ENCODE measurements around the gene RAB31. TPM values are rescaled to one million over a fixed set of nuclear protein-coding genes. Genes with fewer than 3 reads are reported as not detected.

The RAB31 gene
- total RNA-seq, 1 donor from 2014 or later = 47.7 TPM

DNA sequence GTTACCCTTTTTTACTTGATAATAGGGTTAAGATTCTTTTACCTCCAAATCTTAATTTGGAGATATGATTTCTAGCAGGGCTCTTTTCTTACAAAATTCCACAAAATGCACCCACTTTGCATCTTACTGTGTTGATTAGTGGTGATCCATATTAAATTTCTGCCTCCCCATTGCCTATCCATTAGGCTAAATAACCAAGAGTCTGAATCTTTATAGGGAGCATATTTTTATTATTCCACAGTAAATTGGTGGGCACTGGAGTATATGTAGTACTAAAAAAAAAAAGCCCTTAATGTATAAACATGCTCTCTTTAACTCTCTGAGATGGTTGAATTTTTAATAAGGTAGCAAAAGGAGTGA is 169.5 kb downstream of the RAB31 start:
- DNase-seq (ENCODE audit: low read depth) (no peak), FAIRE-seq (no peak)
- no peaks in the 10 kb centered on the region for H3K27me3 ChIP-seq (ENCODE audit: control insufficient read depth, insufficient read depth, low read length)
- TF ChIP-seq, protein P1, sequence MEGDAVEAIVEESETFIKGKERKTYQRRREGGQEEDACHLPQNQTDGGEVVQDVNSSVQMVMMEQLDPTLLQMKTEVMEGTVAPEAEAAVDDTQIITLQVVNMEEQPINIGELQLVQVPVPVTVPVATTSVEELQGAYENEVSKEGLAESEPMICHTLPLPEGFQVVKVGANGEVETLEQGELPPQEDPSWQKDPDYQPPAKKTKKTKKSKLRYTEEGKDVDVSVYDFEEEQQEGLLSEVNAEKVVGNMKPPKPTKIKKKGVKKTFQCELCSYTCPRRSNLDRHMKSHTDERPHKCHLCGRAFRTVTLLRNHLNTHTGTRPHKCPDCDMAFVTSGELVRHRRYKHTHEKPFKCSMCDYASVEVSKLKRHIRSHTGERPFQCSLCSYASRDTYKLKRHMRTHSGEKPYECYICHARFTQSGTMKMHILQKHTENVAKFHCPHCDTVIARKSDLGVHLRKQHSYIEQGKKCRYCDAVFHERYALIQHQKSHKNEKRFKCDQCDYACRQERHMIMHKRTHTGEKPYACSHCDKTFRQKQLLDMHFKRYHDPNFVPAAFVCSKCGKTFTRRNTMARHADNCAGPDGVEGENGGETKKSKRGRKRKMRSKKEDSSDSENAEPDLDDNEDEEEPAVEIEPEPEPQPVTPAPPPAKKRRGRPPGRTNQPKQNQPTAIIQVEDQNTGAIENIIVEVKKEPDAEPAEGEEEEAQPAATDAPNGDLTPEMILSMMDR (IDR thresholded peaks at IDR 0.05; ENCODE audit: insufficient read depth, low read length, severe bottlenecking) = no peak
- H3K4me3 ChIP-seq (ENCODE audit: low read depth, low read length) = no peak overlapping the region
- no peaks in the 10 kb centered on the region for H3K36me3 ChIP-seq (ENCODE audit: control insufficient read depth, insufficient read depth, low read length)

DNA sequence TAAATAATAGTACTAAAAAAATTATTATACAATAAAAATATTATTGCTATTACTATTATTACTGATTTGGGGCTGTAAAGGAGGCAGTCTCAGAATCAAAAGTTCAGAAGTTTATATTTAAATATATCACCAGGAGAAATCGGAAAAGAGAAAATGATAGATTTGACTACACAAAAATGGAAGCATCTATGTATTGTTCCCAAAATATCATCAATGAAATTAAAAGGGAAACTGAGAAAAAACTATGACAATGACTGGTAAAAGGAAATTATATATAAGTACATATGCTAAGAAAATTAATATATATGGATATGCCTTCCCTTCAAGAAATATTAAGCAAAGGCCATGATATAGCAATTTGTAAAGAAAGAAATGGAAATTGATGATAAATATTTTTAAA is 170.0 kb downstream of the RAB31 start:
- DNase-seq (ENCODE audit: low read depth) = no peak
- H3K27me3 ChIP-seq (ENCODE audit: control insufficient read depth, insufficient read depth, low read length) = no peaks in the 10 kb centered on the region
- H3K4me3 ChIP-seq (ENCODE audit: low read depth, low read length) = no peak overlapping the region
- no peaks in the 10 kb centered on the region for H3K36me3 ChIP-seq (ENCODE audit: control insufficient read depth, insufficient read depth, low read length)
- TF ChIP-seq, protein P1 (IDR thresholded peaks at IDR 0.05; ENCODE audit: insufficient read depth, low read length, severe bottlenecking) = no peak
- no peak for FAIRE-seq

DNA sequence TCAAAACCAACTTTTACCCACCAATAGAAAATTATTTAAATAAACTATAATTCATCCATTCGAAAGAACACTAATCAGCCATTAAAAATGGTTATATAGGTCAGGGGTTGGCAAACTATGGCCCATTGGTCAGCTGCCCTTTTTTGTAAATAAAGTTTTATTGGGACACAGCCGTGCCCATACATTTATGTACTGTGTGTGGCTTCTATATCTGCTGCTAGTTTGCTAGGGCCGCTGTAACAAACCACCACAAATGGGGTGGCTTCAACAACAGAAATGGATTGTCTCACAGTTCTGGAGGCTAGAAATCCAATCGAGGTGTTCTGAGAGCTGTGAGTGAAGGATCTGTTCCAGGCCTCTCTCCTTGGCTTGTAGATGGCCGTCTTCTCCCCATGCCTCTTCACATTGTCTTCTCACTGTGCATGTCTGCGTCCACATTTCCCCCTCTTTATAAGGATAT is 170.7 kb downstream of the RAB31 start:
- no peak for DNase-seq (ENCODE audit: low read depth)
- no peak for FAIRE-seq
- no peaks in the 10 kb centered on the region for H3K27me3 ChIP-seq (ENCODE audit: control insufficient read depth, insufficient read depth, low read length)
- TF ChIP-seq, protein P1 (IDR thresholded peaks at IDR 0.05; ENCODE audit: insufficient read depth, low read length, severe bottlenecking) = no peak
- H3K36me3 ChIP-seq (ENCODE audit: control insufficient read depth, insufficient read depth, low read length) = no peaks in the 10 kb centered on the region
- no peak overlapping the region for H3K4me3 ChIP-seq (ENCODE audit: low read depth, low read length)

DNA sequence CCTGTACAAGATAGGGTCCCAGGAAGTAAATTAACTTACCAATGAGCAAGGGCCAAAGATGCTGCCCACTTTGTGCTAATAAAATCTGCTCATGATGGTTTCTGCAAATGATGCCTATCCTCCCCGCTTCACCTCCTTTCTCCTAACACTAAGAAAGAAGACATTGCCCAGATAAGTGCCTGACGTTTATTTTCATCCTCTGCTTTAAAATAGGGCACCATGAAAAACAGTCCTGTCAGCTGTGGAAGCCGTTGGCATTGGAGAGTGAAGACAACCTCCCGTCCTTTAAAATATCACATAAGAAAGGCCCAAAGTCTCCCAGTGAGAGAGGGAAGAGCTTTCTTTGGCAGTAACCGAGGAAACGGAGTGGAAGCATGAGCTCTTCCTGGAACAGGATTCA is 176.0 kb downstream of the RAB31 start:
- DNase-seq (ENCODE audit: low read depth) (no peak), FAIRE-seq (no peak)
- TF ChIP-seq, protein P1 (IDR thresholded peaks at IDR 0.05; ENCODE audit: insufficient read depth, low read length, severe bottlenecking) = no peak
- Histone ChIP-seq H3K36me3 (ENCODE audit: control insufficient read depth, insufficient read depth, low read length) (no peaks in the 10 kb centered on the region), H3K27me3 (ENCODE audit: control insufficient read depth, insufficient read depth, low read length) (no peaks in the 10 kb centered on the region), H3K4me3 (ENCODE audit: low read depth, low read length) (no peak overlapping the region)

DNA sequence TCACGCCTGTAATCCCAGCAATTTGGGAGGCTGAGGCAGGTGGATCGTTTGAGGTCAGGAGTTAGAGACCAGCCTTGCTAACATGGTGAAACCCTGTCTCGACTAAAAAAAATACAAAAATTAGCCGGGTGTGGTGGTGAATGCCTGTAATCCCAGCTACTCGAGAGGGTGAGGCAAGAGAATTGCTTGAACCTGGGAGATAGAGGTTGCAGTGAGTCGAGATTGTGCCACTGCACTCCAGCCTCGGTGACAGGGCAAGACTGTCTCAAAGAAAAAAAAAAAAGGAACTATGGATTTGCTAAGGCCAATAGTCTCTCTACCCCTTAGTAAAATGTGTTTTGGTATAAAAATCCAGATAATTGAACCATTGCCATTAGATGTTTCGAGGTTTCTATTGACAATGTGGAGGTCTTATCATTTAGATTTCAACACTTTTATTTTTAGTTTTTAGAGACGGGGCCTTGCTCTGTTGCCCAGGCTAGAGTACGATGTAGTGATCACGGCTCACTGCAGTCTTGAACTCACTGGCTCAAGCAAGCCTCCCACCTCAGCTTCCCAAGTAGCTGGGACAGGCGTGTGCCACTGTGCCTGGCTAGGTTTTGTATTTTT is 176.5 kb downstream of the RAB31 start:
- no peaks in the 10 kb centered on the region for H3K27me3 ChIP-seq (ENCODE audit: control insufficient read depth, insufficient read depth, low read length)
- TF ChIP-seq, protein P1 (IDR thresholded peaks at IDR 0.05; ENCODE audit: insufficient read depth, low read length, severe bottlenecking) = no peak
- no peak overlapping the region for H3K4me3 ChIP-seq (ENCODE audit: low read depth, low read length)
- no peaks in the 10 kb centered on the region for H3K36me3 ChIP-seq (ENCODE audit: control insufficient read depth, insufficient read depth, low read length)
- FAIRE-seq = no peak
- no peak for DNase-seq (ENCODE audit: low read depth)
